Measurements from ENCODE around the gene ZNF20. TPM values are rescaled to one million over a fixed set of nuclear protein-coding genes. Genes with fewer than 3 reads are reported as not detected.

Gene ZNF20
- total and polyA plus RNA-seq, 7 experiments from 2014 or later, result 1.2 to 6.7 (median 4.4) TPM

GRCh38 chr19:12133069-12133468 is 7.1 kb downstream of the ZNF20 start:
- H3K4me1 ChIP-seq (ENCODE audit: control insufficient read depth in 2 of 2, insufficient read depth in 2 of 2, low read length in 2 of 2), result no peaks in the 10 kb centered on the region
- no peaks in the 10 kb centered on the region for H3K27me3 Mint-ChIP-seq
- peaks cover 26 to 68% (median 52%) of the 10 kb centered on the region in 5 donors for H3K36me3 Mint-ChIP-seq
- H3K36me3 ChIP-seq (ENCODE audit: control insufficient read depth in 2 of 3, insufficient read depth in 3 of 3, low read length in 3 of 3), result peaks cover 0 to 44% (median 18%) of the 10 kb centered on the region in 3 experiments
- ChIA-PET CTCF (no interaction called here), POLR2A (no interaction called here)
- peaks cover 0 to 32% (median 18%) of the 10 kb centered on the region in 3 experiments for H3K9me3 ChIP-seq (ENCODE audit: control insufficient read depth in 2 of 3, low read length in 3 of 3)
- peaks cover 5 to 9% (median 8%) of the 10 kb centered on the region in 7 donors for H3K4me1 Mint-ChIP-seq
- H3K27ac Mint-ChIP-seq, result no peak overlapping the region
- H3K27me3 ChIP-seq (ENCODE audit: control insufficient read depth in 2 of 2, insufficient read depth in 2 of 2, low read length in 2 of 2), result no peaks in the 10 kb centered on the region
- DNase-seq, result no peak
- intact Hi-C loops (cut with micrococcal nuclease), result no loop called here
- H3K4me3 Mint-ChIP-seq, result no peak overlapping the region
- peaks cover 0 to 70% (median 35%) of the 10 kb centered on the region in 11 donors for H3K9me3 Mint-ChIP-seq
- H3K27ac ChIP-seq (ENCODE audit: low read depth, low read length), result no peak overlapping the region
- no peak overlapping the region for H3K4me3 ChIP-seq (ENCODE audit: low read length)
- ATAC-seq, result no peak

- H3K4me3 ChIP-seq (ENCODE audit: low read length), result no peak overlapping the region
- peak in 2 of 9 donors; percentile 9 to 13 for DNase-seq
- no peak overlapping the region for H3K27ac ChIP-seq (ENCODE audit: low read depth, low read length)
- Mint-ChIP-seq H3K27ac (no peak overlapping the region), H3K4me1 (no peaks in the 10 kb centered on the region), H3K4me3 (no peak overlapping the region), H3K9me3 (peaks cover 0 to 32% (median 14%) of the 10 kb centered on the region in 11 donors), H3K36me3 (peaks cover 0 to 21% (median 5%) of the 10 kb centered on the region in 5 donors), H3K27me3 (peaks cover 0 to 6% (median 0%) of the 10 kb centered on the region in 5 donors)
- H3K27me3 ChIP-seq (ENCODE audit: control insufficient read depth in 2 of 2, insufficient read depth in 2 of 2, low read length in 2 of 2), result no peaks in the 10 kb centered on the region
- peaks cover 0 to 7% (median under 1%) of the 10 kb centered on the region in 3 experiments for H3K9me3 ChIP-seq (ENCODE audit: control insufficient read depth in 2 of 3, low read length in 3 of 3)
- no peaks in the 10 kb centered on the region for H3K4me1 ChIP-seq (ENCODE audit: control insufficient read depth in 2 of 2, insufficient read depth in 2 of 2, low read length in 2 of 2)
- CTCF ChIA-PET, result no interaction called here
- POLR2A ChIA-PET, result no interaction called here
- intact Hi-C loops (cut with micrococcal nuclease), result loop anchor here in 1 of 2 donors (1.0 kb wide), 1 partner anchor 15 kb away; no protein-coding TSS in a partner anchor
- peaks cover 0 to under 1% (median 0%) of the 10 kb centered on the region in 3 experiments for H3K36me3 ChIP-seq (ENCODE audit: control insufficient read depth in 2 of 3, insufficient read depth in 3 of 3, low read length in 3 of 3)
- ATAC-seq, result no peak
Measured at GRCh38 chr19:12126707-12127106, 13.4 kb downstream of the ZNF20 start.

- no peak for DNase-seq
- Histone ChIP-seq H3K4me3 (ENCODE audit: low read length) (no peak overlapping the region), H3K36me3 (ENCODE audit: control insufficient read depth in 2 of 3, insufficient read depth in 3 of 3, low read length in 3 of 3) (no peaks in the 10 kb centered on the region), H3K27me3 (ENCODE audit: control insufficient read depth in 2 of 2, insufficient read depth in 2 of 2, low read length in 2 of 2) (no peaks in the 10 kb centered on the region), H3K27ac (ENCODE audit: low read depth, low read length) (no peak overlapping the region), H3K4me1 (ENCODE audit: control insufficient read depth in 2 of 2, insufficient read depth in 2 of 2, low read length in 2 of 2) (no peaks in the 10 kb centered on the region), H3K9me3 (ENCODE audit: control insufficient read depth in 2 of 3, low read length in 3 of 3) (no peaks in the 10 kb centered on the region)
- intact Hi-C loops (cut with micrococcal nuclease), result no loop called here
- Mint-ChIP-seq H3K27ac (no peak overlapping the region), H3K9me3 (peaks cover 0 to 31% (median 6%) of the 10 kb centered on the region in 11 donors), H3K4me1 (no peaks in the 10 kb centered on the region), H3K27me3 (no peaks in the 10 kb centered on the region), H3K36me3 (peaks cover 6 to 25% (median 10%) of the 10 kb centered on the region in 5 donors), H3K4me3 (no peak overlapping the region)
- no peak for ATAC-seq
- ChIA-PET CTCF (no interaction called here), POLR2A (no interaction called here)
Measured at GRCh38 chr19:12117201-12117970, 22.8 kb downstream of the ZNF20 start.

- no peak for DNase-seq
- Mint-ChIP-seq H3K27me3 (no peaks in the 10 kb centered on the region), H3K9me3 (peaks cover 0 to 52% (median 10%) of the 10 kb centered on the region in 11 donors), H3K4me3 (no peak overlapping the region), H3K27ac (no peak overlapping the region), H3K36me3 (peaks cover 11 to 47% (median 31%) of the 10 kb centered on the region in 5 donors), H3K4me1 (no peaks in the 10 kb centered on the region)
- intact Hi-C loops (cut with micrococcal nuclease), result no loop called here
- CTCF ChIA-PET, result no interaction called here
- Histone ChIP-seq H3K4me3 (ENCODE audit: low read length) (no peak overlapping the region), H3K36me3 (ENCODE audit: control insufficient read depth in 2 of 3, insufficient read depth in 3 of 3, low read length in 3 of 3) (no peaks in the 10 kb centered on the region), H3K9me3 (ENCODE audit: control insufficient read depth in 2 of 3, low read length in 3 of 3) (no peaks in the 10 kb centered on the region), H3K4me1 (ENCODE audit: control insufficient read depth in 2 of 2, insufficient read depth in 2 of 2, low read length in 2 of 2) (no peaks in the 10 kb centered on the region), H3K27me3 (ENCODE audit: control insufficient read depth in 2 of 2, insufficient read depth in 2 of 2, low read length in 2 of 2) (no peaks in the 10 kb centered on the region), H3K27ac (ENCODE audit: low read depth, low read length) (no peak overlapping the region)
- POLR2A ChIA-PET, result no interaction called here
- no peak for ATAC-seq
Measured at GRCh38 chr19:12113121-12113520, 27.0 kb downstream of the ZNF20 start.

- no peaks in the 10 kb centered on the region for H3K27me3 ChIP-seq (ENCODE audit: control insufficient read depth in 2 of 2, insufficient read depth in 2 of 2, low read length in 2 of 2)
- no peak for ATAC-seq
- no peak overlapping the region for H3K4me3 ChIP-seq (ENCODE audit: low read length)
- no peaks in the 10 kb centered on the region for H3K9me3 ChIP-seq (ENCODE audit: control insufficient read depth in 2 of 3, low read length in 3 of 3)
- Mint-ChIP-seq H3K4me1 (no peaks in the 10 kb centered on the region), H3K9me3 (peaks cover 0 to 52% (median 10%) of the 10 kb centered on the region in 11 donors), H3K27me3 (no peaks in the 10 kb centered on the region), H3K27ac (no peak overlapping the region), H3K4me3 (no peak overlapping the region), H3K36me3 (peaks cover 11 to 47% (median 31%) of the 10 kb centered on the region in 5 donors)
- POLR2A ChIA-PET, result no interaction called here
- no peak for DNase-seq
- no peaks in the 10 kb centered on the region for H3K36me3 ChIP-seq (ENCODE audit: control insufficient read depth in 2 of 3, insufficient read depth in 3 of 3, low read length in 3 of 3)
- no peaks in the 10 kb centered on the region for H3K4me1 ChIP-seq (ENCODE audit: control insufficient read depth in 2 of 2, insufficient read depth in 2 of 2, low read length in 2 of 2)
- CTCF ChIA-PET, result no interaction called here
- no peak overlapping the region for H3K27ac ChIP-seq (ENCODE audit: low read depth, low read length)
- intact Hi-C loops (cut with micrococcal nuclease), result no loop called here
Measured at GRCh38 chr19:12112701-12113100, 27.4 kb downstream of the ZNF20 start.

- Mint-ChIP-seq H3K27ac (no peak overlapping the region), H3K4me3 (no peak overlapping the region), H3K27me3 (no peaks in the 10 kb centered on the region), H3K9me3 (peaks cover 0 to 52% (median 9%) of the 10 kb centered on the region in 11 donors), H3K4me1 (no peaks in the 10 kb centered on the region), H3K36me3 (peaks cover 11 to 46% (median 31%) of the 10 kb centered on the region in 5 donors)
- POLR2A ChIA-PET, result no interaction called here
- H3K27me3 ChIP-seq (ENCODE audit: control insufficient read depth in 2 of 2, insufficient read depth in 2 of 2, low read length in 2 of 2), result no peaks in the 10 kb centered on the region
- no peaks in the 10 kb centered on the region for H3K9me3 ChIP-seq (ENCODE audit: control insufficient read depth in 2 of 3, low read length in 3 of 3)
- ATAC-seq (no peak), DNase-seq (no peak)
- intact Hi-C loops (cut with micrococcal nuclease), result no loop called here
- CTCF ChIA-PET, result no interaction called here
- H3K36me3 ChIP-seq (ENCODE audit: control insufficient read depth in 2 of 3, insufficient read depth in 3 of 3, low read length in 3 of 3), result no peaks in the 10 kb centered on the region
- H3K4me3 ChIP-seq (ENCODE audit: low read length), result no peak overlapping the region
- H3K4me1 ChIP-seq (ENCODE audit: control insufficient read depth in 2 of 2, insufficient read depth in 2 of 2, low read length in 2 of 2), result no peaks in the 10 kb centered on the region
- H3K27ac ChIP-seq (ENCODE audit: low read depth, low read length), result no peak overlapping the region
Measured at GRCh38 chr19:12111943-12112637, 28.1 kb downstream of the ZNF20 start.
